Nasal cavity respiratory epithelium epithelial cell of viscerocranial mucosa (primary cell): ENCODE data around the gene DNASE1L2. TPM values are rescaled to one million over a fixed set of nuclear protein-coding genes. Genes with fewer than 3 reads are reported as not detected.

Experiments
- total RNA-seq: library from RNA; depleted of rRNA; stranded (reverse); fragments of >200 nt; gene quantifications from 2 replicates; pipeline ENCODE4 v1.2.3, GENCODE V29; 2014

DNASE1L2 gene
- total RNA-seq = 0.34 and 1.00 TPM in 2 replicates

GRCh38 chr16:2236337-2237101, at the start of gene DNASE1L2:
Gene DNASE1L2, plus strand, starts transcription at chr16:2236444. Its CDS starts 373 bp downstream, at chr16:2236817.

GRCh38 chr16:2196162-2196980, 39.9 kb upstream of the DNASE1L2 start, which contains the start of gene CASKIN1:
Gene CASKIN1, minus strand, starts transcription at chr16:2196605. Its CDS starts 173 bp downstream, at chr16:2196432.

GRCh38 chr16:2205104-2205966, 30.9 kb upstream of the DNASE1L2 start, which contains the start of gene MLST8:
Gene MLST8, plus strand, starts transcription at chr16:2205454. Its CDS starts 632 bp downstream, at chr16:2206086.

GRCh38 chr16:2210386-2211365, 25.6 kb upstream of the DNASE1L2 start, which contains the start of gene BRICD5:
Gene BRICD5, minus strand, starts transcription at chr16:2210863. Its CDS starts 30 bp downstream, at chr16:2210833.

GRCh38 chr16:2214719-2214968, 21.6 kb upstream of the DNASE1L2 start, which contains the start of gene PGP:
Gene PGP, minus strand, starts transcription at chr16:2214840. Its CDS starts 63 bp downstream, at chr16:2214777.

GRCh38 chr16:2223221-2223941, 12.9 kb upstream of the DNASE1L2 start, which contains the start of gene E4F1:
Gene E4F1, plus strand, starts transcription at chr16:2223591. Its CDS starts 23 bp downstream, at chr16:2223614.

GRCh38 chr16:2251296-2252111, 15.3 kb downstream of the DNASE1L2 start, which contains the start of gene ECI1:
Gene ECI1, minus strand, starts transcription at chr16:2251587. Its CDS starts 21 bp downstream, at chr16:2251566.

GRCh38 chr16:2267913-2268666, 31.8 kb downstream of the DNASE1L2 start, which contains the start of gene RNPS1:
Gene RNPS1, minus strand, starts transcription at chr16:2268126. Its CDS starts 3,483 bp downstream, at chr16:2264643.

Other genes with a start within 250 kb of the DNASE1L2 start
- gene SYNGR3, start 246.5 kb upstream of the DNASE1L2 start, total RNA-seq = 1.1 and 4.4 TPM in 2 replicates
- 47.8 and 68.7 TPM in 2 replicates for gene ZNF598, start 226.6 kb upstream of the DNASE1L2 start, total RNA-seq
- gene NPW, start 216.7 kb upstream of the DNASE1L2 start, total RNA-seq = under 0.01 TPM in 1 of 2 replicates, not detected in the other
- 10.3 and 19.8 TPM in 2 replicates for gene NHERF2, start 209.5 kb upstream of the DNASE1L2 start, total RNA-seq
- 17.4 and 21.2 TPM in 2 replicates for gene NTHL1, start 188.6 kb upstream of the DNASE1L2 start, total RNA-seq
- gene TSC2, start 188.5 kb upstream of the DNASE1L2 start, total RNA-seq = 19.8 and 53.7 TPM in 2 replicates
- gene PKD1, start 100.5 kb upstream of the DNASE1L2 start, total RNA-seq = 89.5 and 226 TPM in 2 replicates
- 0.28 and 0.34 TPM in 2 replicates for gene RAB26, start 87.8 kb upstream of the DNASE1L2 start, total RNA-seq
- 57.1 and 81.6 TPM in 2 replicates for gene TRAF7, start 80.7 kb upstream of the DNASE1L2 start, total RNA-seq
- 0.34 and 1.6 TPM in 2 replicates for gene CASKIN1, start 39.8 kb upstream of the DNASE1L2 start, total RNA-seq
- 23.9 and 25.3 TPM in 2 replicates for gene MLST8, start 31.0 kb upstream of the DNASE1L2 start, total RNA-seq
- 1.0 and 2.1 TPM in 2 replicates for gene BRICD5, start 25.6 kb upstream of the DNASE1L2 start, total RNA-seq
- gene PGP, start 21.6 kb upstream of the DNASE1L2 start, total RNA-seq = 7.2 and 8.0 TPM in 2 replicates
- 24.9 and 28.6 TPM in 2 replicates for gene E4F1, start 12.9 kb upstream of the DNASE1L2 start, total RNA-seq
- gene ECI1, start 15.1 kb downstream of the DNASE1L2 start, total RNA-seq = 36.4 and 170 TPM in 2 replicates
- 80.3 and 114 TPM in 2 replicates for gene RNPS1, start 31.7 kb downstream of the DNASE1L2 start, total RNA-seq
- 0.64 and 0.68 TPM in 2 replicates for gene ABCA3, start 104.3 kb downstream of the DNASE1L2 start, total RNA-seq
- 3.1 and 5.5 TPM in 2 replicates for gene CCNF, start 193.0 kb downstream of the DNASE1L2 start, total RNA-seq
- gene TEDC2, start 223.7 kb downstream of the DNASE1L2 start, total RNA-seq = 1.00 and 1.0 TPM in 2 replicates
- gene NTN3, start 234.9 kb downstream of the DNASE1L2 start, total RNA-seq = 0.21 TPM in 1 of 2 replicates, not detected in the other
- gene TBC1D24, start 238.7 kb downstream of the DNASE1L2 start, total RNA-seq = 5.1 and 13.5 TPM in 2 replicates